Loucy (cell line): ENCODE results near the gene ZNF407.

Experiments used
- H2AFZ ChIP-seq: fragments of 200-600 bp; sonication (generic); 2 replicates; pipeline ENCODE4 v1.6.0; 2016; ENCODE audit warnings: antibody characterized with exemption, mild to moderate bottlenecking, low read length, moderate library complexity
- H3F3A ChIP-seq: fragments of 200-600 bp; 2 replicates; pipeline ENCODE4 v1.6.0; 2016; ENCODE audit warnings: antibody characterized with exemption, low read depth, mild to moderate bottlenecking
- H3K27me3 ChIP-seq: fragments of 200-600 bp; sonication (generic); 2 replicates; pipeline ENCODE4 v1.6.1; 2014; ENCODE audit warnings: low read length, mild to moderate bottlenecking; ENCODE audit not compliant: insufficient read depth, poor library complexity, severe bottlenecking
- H3K36me3 ChIP-seq: fragments of 200-600 bp; sonication (generic); 2 replicates; pipeline ENCODE4 v1.6.1; 2016; ENCODE audit warnings: low read length; ENCODE audit not compliant: insufficient read depth
- H3K4me1 ChIP-seq: fragments of 200-600 bp; sonication (generic); 2 replicates; pipeline ENCODE4 v1.5.1; 2014; ENCODE audit warnings: low read length, mild to moderate bottlenecking; ENCODE audit not compliant: insufficient read depth, poor library complexity, severe bottlenecking
- H3K4me2 ChIP-seq: fragments of 200-600 bp; sonication (generic); 2 replicates; pipeline ENCODE4 v1.6.0; 2014; ENCODE audit warnings: antibody characterized with exemption, low read length, low read depth, mild to moderate bottlenecking; ENCODE audit not compliant: poor library complexity, severe bottlenecking
- H3K4me3 ChIP-seq: fragments of 200-600 bp; sonication (generic); 2 replicates; pipeline ENCODE4 v1.5.1; 2014; ENCODE audit warnings: low read length, mild to moderate bottlenecking, mixed read lengths; ENCODE audit not compliant: poor library complexity, severe bottlenecking
- H3K79me2 ChIP-seq: fragments of 200-600 bp; sonication (generic); 2 replicates; pipeline ENCODE4 v1.6.1; 2014; ENCODE audit warnings: low read length; ENCODE audit not compliant: insufficient read depth
- H3K9ac ChIP-seq: fragments of 200-600 bp; sonication (generic); 2 replicates; pipeline ENCODE4 v1.6.0; 2014; ENCODE audit warnings: mild to moderate bottlenecking, low read depth, low read length, moderate library complexity; ENCODE audit not compliant: poor library complexity, severe bottlenecking
- H3K9me2 ChIP-seq: fragments of 200-600 bp; sonication (generic); replicated peaks from 2 replicates; pipeline ENCODE4 v1.6.1; 2016; ENCODE audit warnings: low read depth, low read length, mixed read lengths
- H3K9me3 ChIP-seq: fragments of 200-600 bp; sonication (generic); 2 replicates; pipeline ENCODE4 v1.6.1; 2014; ENCODE audit warnings: mild to moderate bottlenecking, antibody characterized with exemption, low read length, low read depth; ENCODE audit not compliant: insufficient read depth
- H4K20me1 ChIP-seq: fragments of 200-600 bp; sonication (generic); 2 replicates; pipeline ENCODE4 v1.6.0; 2014; ENCODE audit warnings: antibody characterized with exemption, low read length, mild to moderate bottlenecking; ENCODE audit not compliant: insufficient read depth, poor library complexity, severe bottlenecking
- EZH2phosphoT487 ChIP-seq: fragments of 200-600 bp; IDR thresholded peaks from 2 replicates; pipeline ENCODE4 v1.6.1; 2018; ENCODE audit warnings: antibody characterized with exemption, mild to moderate bottlenecking, moderate library complexity, borderline replicate concordance
- TF ChIP-seq, protein P1 (sequence below): fragments of 200-600 bp; sonication (generic); conservative IDR thresholded peaks from 2 replicates; pipeline ENCODE4 v1.5.1; 2014; ENCODE audit warnings: mild to moderate bottlenecking, antibody characterized with exemption, low read length

Gene ZNF407

DNA sequence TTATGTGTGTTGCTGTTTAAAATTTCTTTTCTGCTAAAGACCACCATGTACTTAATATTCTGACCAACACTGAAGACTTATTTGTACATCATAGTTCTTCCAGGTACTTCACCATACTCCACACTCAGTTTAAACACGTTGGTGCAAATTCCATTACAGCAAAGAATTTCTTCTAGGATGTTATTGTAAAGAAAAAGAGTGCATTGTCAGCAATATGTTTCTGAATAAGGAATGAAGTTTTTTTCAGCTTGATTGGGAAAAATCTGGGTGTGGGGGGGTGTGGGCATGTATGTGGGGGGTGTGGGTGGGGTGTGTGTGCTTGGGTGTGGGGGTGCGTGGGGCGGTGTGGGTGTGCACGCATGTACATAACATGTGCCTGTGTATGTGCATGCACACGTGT lies 447.1 kb downstream of the ZNF407 start:
- no peaks in the 10 kb centered on the region for H3F3A ChIP-seq

DNA sequence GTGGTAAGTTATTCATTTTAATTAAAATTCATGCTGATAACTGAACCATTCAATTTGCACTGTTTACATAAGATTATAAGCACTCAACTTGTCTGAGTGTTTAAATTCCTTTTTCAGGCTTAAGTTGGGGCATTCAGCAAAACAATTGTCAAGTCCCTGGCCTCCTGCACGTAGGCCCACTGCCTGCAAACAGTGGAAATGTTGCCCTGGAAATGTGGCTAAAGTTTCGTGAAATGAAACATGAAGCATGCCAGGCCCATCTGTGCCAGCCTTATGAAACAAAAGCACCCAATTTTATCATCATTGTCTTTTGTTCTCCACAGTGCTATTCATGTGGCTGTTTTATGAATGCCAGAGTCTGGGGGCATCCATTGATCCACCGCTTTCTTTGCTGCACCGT lies 447.6 kb downstream of the ZNF407 start:
- no peaks in the 10 kb centered on the region for H3K9me2 ChIP-seq
- H4K20me1 ChIP-seq, result no peaks in the 10 kb centered on the region
- H3K9me3 ChIP-seq, result no peaks in the 10 kb centered on the region
- H3F3A ChIP-seq, result no peaks in the 10 kb centered on the region
- TF ChIP-seq, protein P1, sequence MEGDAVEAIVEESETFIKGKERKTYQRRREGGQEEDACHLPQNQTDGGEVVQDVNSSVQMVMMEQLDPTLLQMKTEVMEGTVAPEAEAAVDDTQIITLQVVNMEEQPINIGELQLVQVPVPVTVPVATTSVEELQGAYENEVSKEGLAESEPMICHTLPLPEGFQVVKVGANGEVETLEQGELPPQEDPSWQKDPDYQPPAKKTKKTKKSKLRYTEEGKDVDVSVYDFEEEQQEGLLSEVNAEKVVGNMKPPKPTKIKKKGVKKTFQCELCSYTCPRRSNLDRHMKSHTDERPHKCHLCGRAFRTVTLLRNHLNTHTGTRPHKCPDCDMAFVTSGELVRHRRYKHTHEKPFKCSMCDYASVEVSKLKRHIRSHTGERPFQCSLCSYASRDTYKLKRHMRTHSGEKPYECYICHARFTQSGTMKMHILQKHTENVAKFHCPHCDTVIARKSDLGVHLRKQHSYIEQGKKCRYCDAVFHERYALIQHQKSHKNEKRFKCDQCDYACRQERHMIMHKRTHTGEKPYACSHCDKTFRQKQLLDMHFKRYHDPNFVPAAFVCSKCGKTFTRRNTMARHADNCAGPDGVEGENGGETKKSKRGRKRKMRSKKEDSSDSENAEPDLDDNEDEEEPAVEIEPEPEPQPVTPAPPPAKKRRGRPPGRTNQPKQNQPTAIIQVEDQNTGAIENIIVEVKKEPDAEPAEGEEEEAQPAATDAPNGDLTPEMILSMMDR, result no peak
- no peaks in the 10 kb centered on the region for H3K36me3 ChIP-seq
- H2AFZ ChIP-seq, result no peak overlapping the region
- no peak overlapping the region for H3K4me3 ChIP-seq
- no peaks in the 10 kb centered on the region for H3K4me1 ChIP-seq
- H3K9ac ChIP-seq, result no peak overlapping the region
- no peak overlapping the region for H3K4me2 ChIP-seq
- no peaks in the 10 kb centered on the region for H3K79me2 ChIP-seq
- no peaks in the 10 kb centered on the region for H3K27me3 ChIP-seq

More for the DNA sequence above, 447.1 kb downstream of the ZNF407 start:
- H3K4me1 ChIP-seq, result no peaks in the 10 kb centered on the region
- TF ChIP-seq, protein P1, result no peak
- no peak for TF ChIP-seq EZH2phosphoT487
- H3K36me3 ChIP-seq, result no peaks in the 10 kb centered on the region
- no peaks in the 10 kb centered on the region for H3K79me2 ChIP-seq
- H3K4me3 ChIP-seq, result no peak overlapping the region
- no peak overlapping the region for H3K4me2 ChIP-seq
- no peaks in the 10 kb centered on the region for H3K9me3 ChIP-seq
- H4K20me1 ChIP-seq, result no peaks in the 10 kb centered on the region
- no peak overlapping the region for H3K9ac ChIP-seq
- no peaks in the 10 kb centered on the region for H3K9me2 ChIP-seq
- no peak overlapping the region for H2AFZ ChIP-seq
- no peaks in the 10 kb centered on the region for H3K27me3 ChIP-seq

DNA sequence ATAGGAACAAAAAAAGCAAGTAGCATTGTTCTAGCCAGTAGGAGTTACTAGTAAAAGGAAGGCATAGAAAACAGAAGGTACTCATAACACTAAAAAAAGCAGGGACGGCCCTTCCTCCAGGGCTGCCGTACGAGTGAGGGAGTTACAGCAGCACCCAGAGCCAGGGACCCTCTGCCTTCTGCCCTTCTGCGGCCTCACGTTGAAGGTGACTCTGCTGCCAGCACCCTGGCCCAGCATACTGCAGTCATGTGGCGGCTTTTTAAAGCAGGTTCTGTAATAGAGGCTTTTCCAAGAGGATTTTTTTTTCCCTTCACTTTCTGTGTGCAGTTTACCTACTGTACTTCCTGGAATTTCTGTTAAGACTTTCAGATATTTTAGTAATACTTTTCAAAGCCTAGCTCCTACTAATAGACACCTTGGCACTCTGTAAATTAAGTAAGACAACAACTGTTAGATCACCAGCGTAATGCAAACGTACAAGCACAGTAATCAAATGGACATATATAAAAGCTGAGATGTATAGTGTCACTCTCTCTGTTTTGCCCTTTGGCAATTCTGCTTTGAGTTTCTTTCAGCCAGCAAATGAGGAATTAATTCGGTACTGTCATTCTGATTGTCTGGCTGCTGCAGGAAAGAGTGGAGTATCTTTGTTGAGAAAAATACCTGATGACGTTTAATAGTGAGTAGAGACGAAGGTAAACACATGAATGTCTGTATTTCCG lies 449.7 kb downstream of the ZNF407 start:
- Histone ChIP-seq H3K79me2 (no peaks in the 10 kb centered on the region), H3K4me2 (no peak overlapping the region), H2AFZ (no peak overlapping the region), H3K9me3 (no peaks in the 10 kb centered on the region), H3K9me2 (no peaks in the 10 kb centered on the region), H3K4me1 (no peaks in the 10 kb centered on the region), H3K4me3 (no peak overlapping the region), H3K27me3 (no peaks in the 10 kb centered on the region), H3F3A (no peaks in the 10 kb centered on the region), H3K36me3 (no peaks in the 10 kb centered on the region), H4K20me1 (no peaks in the 10 kb centered on the region), H3K9ac (no peak overlapping the region)
- TF ChIP-seq, protein P1, result no peak
- TF ChIP-seq EZH2phosphoT487, result no peak
